Muscle layer of duodenum (tissue), 2 donors: ENCODE results near the gene KCNG4.

Experiments used
- H3K27ac ChIP-seq: one replicate; pipeline ENCODE4 v1.7.0; 2013; ENCODE audit warnings: mild to moderate bottlenecking, low read length
- H3K27me3 ChIP-seq: one replicate; pipeline ENCODE4 v1.7.0; 2013; ENCODE audit warnings: low read depth, mild to moderate bottlenecking, control low read depth, low read length
- H3K36me3 ChIP-seq, 2 donors: one replicate each; pipeline ENCODE4 v1.7.0; 2013; ENCODE audit warnings: low read length in 2 of 2, control low read depth in 1 of 2, mild to moderate bottlenecking in 1 of 2; ENCODE audit not compliant: insufficient read depth in 2 of 2, control insufficient read depth in 1 of 2
- H3K4me1 ChIP-seq, 2 donors: one replicate each; pipeline ENCODE4 v1.7.0; 2013; ENCODE audit warnings: low read length in 2 of 2, mild to moderate bottlenecking in 2 of 2, control low read depth in 1 of 2, moderate library complexity in 1 of 2; ENCODE audit not compliant: insufficient read depth in 2 of 2, control insufficient read depth in 1 of 2
- H3K4me3 ChIP-seq, 2 donors: one replicate each; pipeline ENCODE4 v1.7.0; 2013; ENCODE audit warnings: low read length in 2 of 2, low read depth in 1 of 2, mild to moderate bottlenecking in 1 of 2
- H3K9me3 ChIP-seq, 2 donors: one replicate each; pipeline ENCODE4 v1.7.0; 2013; ENCODE audit warnings: low read length in 2 of 2, control low read depth in 1 of 2, mild to moderate bottlenecking in 1 of 2; ENCODE audit not compliant: control insufficient read depth in 1 of 2
- donor health status: healthy.

The KCNG4 gene

GRCh38 chr16:84262939-84263338 lies 23.1 kb upstream of the KCNG4 start:
- H3K4me1 ChIP-seq: no peaks in the 10 kb centered on the region
- H3K36me3 ChIP-seq: no peaks in the 10 kb centered on the region
- H3K9me3 ChIP-seq: peaks cover 0 to 3% of the 10 kb centered on the region in 2 donors
- H3K4me3 ChIP-seq: no peak overlapping the region
- H3K27me3 ChIP-seq: no peaks in the 10 kb centered on the region
- H3K27ac ChIP-seq: no peak overlapping the region

GRCh38 chr16:84262031-84262430 lies 22.2 kb upstream of the KCNG4 start:
- no peak overlapping the region for H3K4me3 ChIP-seq
- no peaks in the 10 kb centered on the region for H3K4me1 ChIP-seq
- H3K36me3 ChIP-seq: no peaks in the 10 kb centered on the region
- no peak overlapping the region for H3K27ac ChIP-seq
- no peaks in the 10 kb centered on the region for H3K27me3 ChIP-seq
- peaks cover 0 to 3% of the 10 kb centered on the region in 2 donors for H3K9me3 ChIP-seq

GRCh38 chr16:84260766-84261554 lies 21.1 kb upstream of the KCNG4 start:
- Histone ChIP-seq H3K27me3 (no peaks in the 10 kb centered on the region), H3K4me3 (no peak overlapping the region), H3K27ac (no peak overlapping the region), H3K36me3 (no peaks in the 10 kb centered on the region), H3K9me3 (peaks cover 0 to 3% of the 10 kb centered on the region in 2 donors), H3K4me1 (no peaks in the 10 kb centered on the region)

GRCh38 chr16:84259691-84260090 lies 19.9 kb upstream of the KCNG4 start:
- Histone ChIP-seq H3K36me3 (no peaks in the 10 kb centered on the region), H3K27me3 (no peaks in the 10 kb centered on the region), H3K4me3 (no peak overlapping the region), H3K9me3 (peaks cover 0 to 13% of the 10 kb centered on the region in 2 donors), H3K4me1 (no peaks in the 10 kb centered on the region), H3K27ac (no peak overlapping the region)

GRCh38 chr16:84258266-84258665 lies 18.5 kb upstream of the KCNG4 start:
- Histone ChIP-seq H3K27ac (no peak overlapping the region), H3K36me3 (no peaks in the 10 kb centered on the region), H3K27me3 (no peaks in the 10 kb centered on the region), H3K4me3 (no peak overlapping the region), H3K4me1 (no peaks in the 10 kb centered on the region), H3K9me3 (peaks cover 0 to 13% of the 10 kb centered on the region in 2 donors)

- Histone ChIP-seq H3K27me3 (no peaks in the 10 kb centered on the region), H3K4me1 (no peaks in the 10 kb centered on the region), H3K27ac (no peak overlapping the region), H3K4me3 (no peak overlapping the region), H3K36me3 (no peaks in the 10 kb centered on the region), H3K9me3 (peaks cover 0 to 13% of the 10 kb centered on the region in 2 donors)
These were observed 15.4 kb upstream of the KCNG4 start for GRCh38 chr16:84255050-84255810.

GRCh38 chr16:84254062-84254461 lies 14.2 kb upstream of the KCNG4 start:
- Histone ChIP-seq H3K27ac (no peak overlapping the region), H3K36me3 (no peaks in the 10 kb centered on the region), H3K9me3 (peaks cover 0 to 13% of the 10 kb centered on the region in 2 donors), H3K4me1 (no peaks in the 10 kb centered on the region), H3K27me3 (no peaks in the 10 kb centered on the region), H3K4me3 (no peak overlapping the region)

GRCh38 chr16:84253173-84253572 lies 13.4 kb upstream of the KCNG4 start:
- Histone ChIP-seq H3K4me3 (no peak overlapping the region), H3K27me3 (no peaks in the 10 kb centered on the region), H3K27ac (no peak overlapping the region), H3K36me3 (no peaks in the 10 kb centered on the region), H3K9me3 (peaks cover 0 to 10% of the 10 kb centered on the region in 2 donors), H3K4me1 (no peaks in the 10 kb centered on the region)

- Histone ChIP-seq H3K4me3 (no peak overlapping the region), H3K36me3 (no peaks in the 10 kb centered on the region), H3K9me3 (peaks cover 0 to 10% of the 10 kb centered on the region in 2 donors), H3K27me3 (no peaks in the 10 kb centered on the region), H3K27ac (no peak overlapping the region), H3K4me1 (no peaks in the 10 kb centered on the region)
These were observed 12.4 kb upstream of the KCNG4 start for GRCh38 chr16:84252184-84252583.

GRCh38 chr16:84247844-84248243 lies 8.0 kb upstream of the KCNG4 start:
- Histone ChIP-seq H3K9me3 (peaks cover 0 to 7% of the 10 kb centered on the region in 2 donors), H3K27me3 (no peaks in the 10 kb centered on the region), H3K36me3 (no peaks in the 10 kb centered on the region), H3K27ac (no peak overlapping the region), H3K4me3 (no peak overlapping the region), H3K4me1 (no peaks in the 10 kb centered on the region)

GRCh38 chr16:84247331-84247730 lies 7.5 kb upstream of the KCNG4 start:
- Histone ChIP-seq H3K36me3 (no peaks in the 10 kb centered on the region), H3K27ac (no peak overlapping the region), H3K9me3 (peaks cover 0 to 7% of the 10 kb centered on the region in 2 donors), H3K27me3 (no peaks in the 10 kb centered on the region), H3K4me1 (no peaks in the 10 kb centered on the region), H3K4me3 (no peak overlapping the region)
